PFSK-1 (cell line): ENCODE data around the gene PKP1.

Experiments used
- FOXP2 ChIP-seq: optimal IDR thresholded peaks from 2 replicates; pipeline ENCODE3; 2011; ENCODE audit warnings: borderline replicate concordance, control low read depth, inconsistent platforms; ENCODE audit not compliant: insufficient read depth; ENCODE audit errors: extremely low read length, extremely low read depth
- POLR2AphosphoS5 ChIP-seq: IDR thresholded peaks from 2 replicates; pipeline ENCODE4 v1.6.1; 2012; ENCODE audit warnings: low read depth, mild to moderate bottlenecking, control low read depth, low read length, moderate library complexity
- REST ChIP-seq, 2 experiments: IDR thresholded peaks; 2 replicates each; pipeline versions ENCODE4 v1.6.1 to v1.8.0; 2011 to 2012; ENCODE audit warnings: low read depth in 2 of 2, low read length in 2 of 2, control low read depth in 1 of 2, inconsistent platforms in 1 of 2, mild to moderate bottlenecking in 1 of 2, moderate library complexity in 1 of 2; ENCODE audit not compliant: insufficient read depth in 1 of 2
- SIN3A ChIP-seq: IDR thresholded peaks from 2 replicates; pipeline ENCODE4 v1.6.1; 2012; ENCODE audit warnings: mild to moderate bottlenecking, low read length, moderate library complexity, borderline replicate concordance; ENCODE audit not compliant: insufficient read depth
- TAF1 ChIP-seq: IDR thresholded peaks from 2 replicates; pipeline ENCODE4 v1.6.1; 2012; ENCODE audit warnings: low read length, control low read depth, borderline replicate concordance; ENCODE audit not compliant: insufficient read depth

DNA sequence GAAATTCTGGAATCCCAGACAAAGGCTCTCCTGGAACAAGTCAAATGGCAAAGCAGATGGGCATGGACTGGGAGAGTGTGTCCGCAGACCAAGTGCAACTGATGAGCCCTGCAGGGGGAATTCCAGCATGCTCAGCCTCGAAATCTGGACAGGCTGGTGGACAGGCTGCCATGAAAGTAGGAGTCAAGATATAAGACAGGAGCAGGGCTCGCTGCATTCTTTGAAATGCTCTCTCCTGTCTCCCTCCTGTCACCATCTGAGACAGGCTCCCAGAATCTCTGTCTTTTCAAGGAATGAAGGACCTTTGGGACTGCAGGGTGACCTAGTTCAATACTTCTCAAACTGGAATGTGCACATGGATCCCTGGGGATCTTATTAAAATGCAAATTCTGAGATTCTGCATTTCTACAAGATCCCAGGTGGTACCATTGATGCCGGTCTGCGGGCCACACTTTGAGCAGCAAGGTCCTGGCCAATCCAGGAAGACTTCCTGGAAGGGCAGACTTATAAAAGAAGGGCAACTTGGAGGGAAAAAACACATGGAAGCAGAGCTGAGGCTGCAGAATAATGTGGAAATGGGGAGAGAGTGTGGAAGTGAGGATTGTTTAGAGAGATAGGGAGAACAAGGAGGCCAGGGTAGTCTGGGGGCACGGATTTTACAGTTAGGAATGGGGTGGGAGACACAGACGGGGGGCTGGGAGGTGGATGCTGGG lies 64.3 kb downstream of the PKP1 start:
- no peak for TF ChIP-seq SIN3A
- TF ChIP-seq POLR2AphosphoS5: no peak
- no peak for TF ChIP-seq REST (IDR thresholded peaks at IDR 0.05; ENCODE audit: insufficient read depth in 1 of 2, low read depth in 2 of 2, low read length in 2 of 2)
- TF ChIP-seq FOXP2: no peak
- TF ChIP-seq TAF1: no peak
